ENCODE results near the gene IGSF23. TPM values are rescaled to one million over a fixed set of nuclear protein-coding genes. Genes with fewer than 3 reads are reported as not detected.
"Not testable (repeated sequence)": the region's sequence is repeated elsewhere in the genome, so short reads cannot be mapped to it uniquely, and the experiment has no call there.

Gene IGSF23
- total RNA-seq, 1 donor, result not detected

GRCh38 chr19:44617110-44617880 lies 3.9 kb downstream of the IGSF23 start:
- Histone ChIP-seq H3K4me3 (ENCODE audit: low read length) (no peak overlapping the region), H3K9me3 (ENCODE audit: low read depth, low read length) (no peaks in the 10 kb centered on the region), H3K27me3 (ENCODE audit: insufficient read depth, low read length) (no peaks in the 10 kb centered on the region), H3K4me1 (ENCODE audit: insufficient read depth, low read length) (peaks cover 19% of the 10 kb centered on the region)

GRCh38 chr19:44618640-44619357 lies 5.4 kb downstream of the IGSF23 start:
- Histone ChIP-seq H3K9me3 (ENCODE audit: low read depth, low read length) (no peaks in the 10 kb centered on the region), H3K4me1 (ENCODE audit: insufficient read depth, low read length) (peaks cover 34% of the 10 kb centered on the region), H3K4me3 (ENCODE audit: low read length) (no peak overlapping the region), H3K27me3 (ENCODE audit: insufficient read depth, low read length) (no peaks in the 10 kb centered on the region)

- no peaks in the 10 kb centered on the region for H3K27me3 ChIP-seq (ENCODE audit: insufficient read depth, low read length)
- no peak overlapping the region for H3K4me3 ChIP-seq (ENCODE audit: low read length)
- H3K9me3 ChIP-seq (ENCODE audit: low read depth, low read length), result no peaks in the 10 kb centered on the region
- peaks cover 37% of the 10 kb centered on the region for H3K4me1 ChIP-seq (ENCODE audit: insufficient read depth, low read length)
Observed at GRCh38 chr19:44620667-44621066, 7.3 kb downstream of the IGSF23 start.

- no peaks in the 10 kb centered on the region for H3K9me3 ChIP-seq (ENCODE audit: low read depth, low read length)
- H3K4me1 ChIP-seq (ENCODE audit: insufficient read depth, low read length), result peaks cover 37% of the 10 kb centered on the region
- no peaks in the 10 kb centered on the region for H3K27me3 ChIP-seq (ENCODE audit: insufficient read depth, low read length)
- H3K4me3 ChIP-seq (ENCODE audit: low read length), result no peak overlapping the region
Observed at GRCh38 chr19:44621367-44621766, 8.0 kb downstream of the IGSF23 start.

GRCh38 chr19:44623080-44623479 lies 9.7 kb downstream of the IGSF23 start:
- Histone ChIP-seq H3K4me1 (ENCODE audit: insufficient read depth, low read length) (peaks cover 37% of the 10 kb centered on the region), H3K27me3 (ENCODE audit: insufficient read depth, low read length) (no peaks in the 10 kb centered on the region), H3K4me3 (ENCODE audit: low read length) (no peak overlapping the region), H3K9me3 (ENCODE audit: low read depth, low read length) (no peaks in the 10 kb centered on the region)

GRCh38 chr19:44623626-44624025 lies 10.3 kb downstream of the IGSF23 start:
- H3K4me1 ChIP-seq (ENCODE audit: insufficient read depth, low read length), result peaks cover 35% of the 10 kb centered on the region
- no peaks in the 10 kb centered on the region for H3K27me3 ChIP-seq (ENCODE audit: insufficient read depth, low read length)
- H3K9me3 ChIP-seq (ENCODE audit: low read depth, low read length), result no peaks in the 10 kb centered on the region
- H3K4me3 ChIP-seq (ENCODE audit: low read length), result no peak overlapping the region

GRCh38 chr19:44624840-44625354 lies 11.5 kb downstream of the IGSF23 start:
- peaks cover 25% of the 10 kb centered on the region for H3K4me1 ChIP-seq (ENCODE audit: insufficient read depth, low read length)
- H3K4me3 ChIP-seq (ENCODE audit: low read length), result no peak overlapping the region
- H3K9me3 ChIP-seq (ENCODE audit: low read depth, low read length), result no peaks in the 10 kb centered on the region
- no peaks in the 10 kb centered on the region for H3K27me3 ChIP-seq (ENCODE audit: insufficient read depth, low read length)

GRCh38 chr19:44625637-44626036 lies 12.3 kb downstream of the IGSF23 start:
- peaks cover 25% of the 10 kb centered on the region for H3K4me1 ChIP-seq (ENCODE audit: insufficient read depth, low read length)
- H3K27me3 ChIP-seq (ENCODE audit: insufficient read depth, low read length); H3K4me3 ChIP-seq (ENCODE audit: low read length); H3K9me3 ChIP-seq (ENCODE audit: low read depth, low read length): not testable (repeated sequence)

- Histone ChIP-seq H3K9me3 (ENCODE audit: low read depth, low read length) (no peaks in the 10 kb centered on the region), H3K27me3 (ENCODE audit: insufficient read depth, low read length) (no peaks in the 10 kb centered on the region)
Observed at GRCh38 chr19:44626048-44626624, 12.8 kb downstream of the IGSF23 start.

GRCh38 chr19:44627631-44628030 lies 14.3 kb downstream of the IGSF23 start:
- H3K9me3 ChIP-seq (ENCODE audit: low read depth, low read length), result no peaks in the 10 kb centered on the region
- H3K4me3 ChIP-seq (ENCODE audit: low read length), result no peak overlapping the region
- peaks cover 19% of the 10 kb centered on the region for H3K4me1 ChIP-seq (ENCODE audit: insufficient read depth, low read length)
- H3K27me3 ChIP-seq (ENCODE audit: insufficient read depth, low read length), result no peaks in the 10 kb centered on the region

More at GRCh38 chr19:44626048-44626624, 12.8 kb downstream of the IGSF23 start:
- no peak overlapping the region for H3K4me3 ChIP-seq (ENCODE audit: low read length)
- H3K4me1 ChIP-seq (ENCODE audit: insufficient read depth, low read length), result peaks cover 25% of the 10 kb centered on the region

GRCh38 chr19:44628793-44629192 lies 15.4 kb downstream of the IGSF23 start:
- Histone ChIP-seq H3K9me3 (ENCODE audit: low read depth, low read length) (no peaks in the 10 kb centered on the region), H3K27me3 (ENCODE audit: insufficient read depth, low read length) (no peaks in the 10 kb centered on the region), H3K4me3 (ENCODE audit: low read length) (no peak overlapping the region), H3K4me1 (ENCODE audit: insufficient read depth, low read length) (peaks cover 8% of the 10 kb centered on the region)

GRCh38 chr19:44631611-44632010 lies 18.2 kb downstream of the IGSF23 start:
- not testable (repeated sequence) for H3K4me3 ChIP-seq (ENCODE audit: low read length); H3K9me3 ChIP-seq (ENCODE audit: low read depth, low read length); H3K27me3 ChIP-seq (ENCODE audit: insufficient read depth, low read length)
- peaks cover 17% of the 10 kb centered on the region for H3K4me1 ChIP-seq (ENCODE audit: insufficient read depth, low read length)

GRCh38 chr19:44634058-44634457 lies 20.7 kb downstream of the IGSF23 start:
- H3K4me1 ChIP-seq (ENCODE audit: insufficient read depth, low read length), result peaks cover 21% of the 10 kb centered on the region
- H3K4me3 ChIP-seq (ENCODE audit: low read length); H3K27me3 ChIP-seq (ENCODE audit: insufficient read depth, low read length); H3K9me3 ChIP-seq (ENCODE audit: low read depth, low read length): not testable (repeated sequence)

GRCh38 chr19:44634785-44635184 lies 21.4 kb downstream of the IGSF23 start:
- H3K4me3 ChIP-seq (ENCODE audit: low read length), result no peak overlapping the region
- peaks cover 21% of the 10 kb centered on the region for H3K4me1 ChIP-seq (ENCODE audit: insufficient read depth, low read length)
- no peaks in the 10 kb centered on the region for H3K27me3 ChIP-seq (ENCODE audit: insufficient read depth, low read length)
- no peaks in the 10 kb centered on the region for H3K9me3 ChIP-seq (ENCODE audit: low read depth, low read length)
